HUES48 (cell line): ENCODE data around the gene TRIM41.
"Not testable (repeated sequence)": the region's sequence is repeated elsewhere in the genome, so short reads cannot be mapped to it uniquely, and the experiment has no call there.

ENCODE experiments used
- H3K27ac ChIP-seq: one replicate; pipeline ENCODE4 v1.7.0; 2013; ENCODE audit warnings: low read depth, low read length, inconsistent platforms
- H3K27me3 ChIP-seq: 2 replicates; pipeline ENCODE4 v1.6.1; 2013; ENCODE audit warnings: mild to moderate bottlenecking, low read length; ENCODE audit not compliant: control insufficient read depth, insufficient read depth
- H3K36me3 ChIP-seq: 2 replicates; pipeline ENCODE4 v1.6.1; 2013; ENCODE audit warnings: low read length; ENCODE audit not compliant: control insufficient read depth, insufficient read depth
- H3K4me1 ChIP-seq: 2 replicates; pipeline ENCODE4 v1.6.1; 2013; ENCODE audit warnings: mild to moderate bottlenecking, low read length; ENCODE audit not compliant: control insufficient read depth, insufficient read depth
- H3K4me3 ChIP-seq: 2 replicates; pipeline ENCODE4 v1.5.1; 2013; ENCODE audit warnings: mild to moderate bottlenecking, low read depth, low read length
- H3K9ac ChIP-seq: 2 replicates; pipeline ENCODE4 v1.6.1; 2013; ENCODE audit warnings: mild to moderate bottlenecking, low read depth, low read length, moderate library complexity
- H3K9me3 ChIP-seq: 2 replicates; pipeline ENCODE4 v1.6.1; 2013; ENCODE audit warnings: low read length; ENCODE audit not compliant: control insufficient read depth, insufficient read depth

TRIM41 gene

DNA sequence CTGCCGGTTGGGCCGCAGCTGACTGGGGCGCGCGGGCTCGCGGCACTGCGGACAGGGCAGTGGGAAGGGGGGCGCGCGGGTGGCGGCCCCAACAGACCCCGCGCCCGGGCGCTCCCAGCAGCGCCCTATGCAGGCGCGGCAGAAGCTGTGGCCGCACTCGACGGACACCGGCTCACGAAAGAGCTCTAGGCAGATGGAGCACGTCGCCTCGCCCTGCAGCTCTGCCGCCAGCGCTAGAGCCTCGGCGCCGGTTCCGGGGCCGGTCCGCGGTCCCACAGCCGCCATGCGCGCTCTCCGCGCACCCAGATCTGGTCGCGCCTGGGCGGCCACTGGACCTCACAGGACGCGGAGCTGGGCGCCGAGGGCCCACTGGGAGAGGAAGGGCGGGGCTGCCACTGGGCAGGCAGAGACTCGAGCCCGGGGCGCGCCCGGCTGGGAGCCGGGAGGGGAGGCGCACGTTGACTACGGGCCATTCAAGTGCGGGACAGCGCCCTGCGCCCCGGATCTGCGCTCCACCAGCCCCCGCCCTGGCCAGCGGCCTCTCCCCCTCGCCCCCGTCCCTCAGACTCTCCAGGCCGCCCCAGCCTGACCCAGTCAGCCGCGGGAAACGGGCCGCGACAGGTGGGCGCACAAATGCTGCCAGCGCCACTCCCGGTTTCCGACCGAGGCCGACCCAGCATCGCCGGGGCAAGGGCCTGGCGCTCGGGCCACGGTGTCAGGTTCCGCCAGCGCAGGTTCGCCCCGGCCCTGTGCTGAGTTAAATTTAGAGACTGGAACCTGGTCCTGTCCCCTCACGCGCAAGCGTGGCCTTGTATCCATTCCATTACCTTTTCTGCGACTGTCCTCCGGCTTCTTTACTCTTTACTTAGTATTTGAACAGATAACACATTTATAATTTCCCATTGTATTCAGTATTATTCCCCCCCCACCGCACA, 18.0 kb upstream of the TRIM41 start, which contains the start of gene TRIM7:
TSS of gene TRIM7 (minus strand) at position 371 of the 935 bp plus-strand sequence. CDS start at position 285, 86 bp downstream.
- Histone ChIP-seq H3K9me3 (no peaks in the 10 kb centered on the region), H3K27me3 (peaks cover 61% of the 10 kb centered on the region), H3K4me1 (peaks cover 8% of the 10 kb centered on the region), H3K4me3 (peak within 1 kb of the TSS; percentile 97), H3K36me3 (no peaks in the 10 kb centered on the region), H3K9ac (no peak within 1 kb of the TSS), H3K27ac (no peak within 1 kb of the TSS)

DNA sequence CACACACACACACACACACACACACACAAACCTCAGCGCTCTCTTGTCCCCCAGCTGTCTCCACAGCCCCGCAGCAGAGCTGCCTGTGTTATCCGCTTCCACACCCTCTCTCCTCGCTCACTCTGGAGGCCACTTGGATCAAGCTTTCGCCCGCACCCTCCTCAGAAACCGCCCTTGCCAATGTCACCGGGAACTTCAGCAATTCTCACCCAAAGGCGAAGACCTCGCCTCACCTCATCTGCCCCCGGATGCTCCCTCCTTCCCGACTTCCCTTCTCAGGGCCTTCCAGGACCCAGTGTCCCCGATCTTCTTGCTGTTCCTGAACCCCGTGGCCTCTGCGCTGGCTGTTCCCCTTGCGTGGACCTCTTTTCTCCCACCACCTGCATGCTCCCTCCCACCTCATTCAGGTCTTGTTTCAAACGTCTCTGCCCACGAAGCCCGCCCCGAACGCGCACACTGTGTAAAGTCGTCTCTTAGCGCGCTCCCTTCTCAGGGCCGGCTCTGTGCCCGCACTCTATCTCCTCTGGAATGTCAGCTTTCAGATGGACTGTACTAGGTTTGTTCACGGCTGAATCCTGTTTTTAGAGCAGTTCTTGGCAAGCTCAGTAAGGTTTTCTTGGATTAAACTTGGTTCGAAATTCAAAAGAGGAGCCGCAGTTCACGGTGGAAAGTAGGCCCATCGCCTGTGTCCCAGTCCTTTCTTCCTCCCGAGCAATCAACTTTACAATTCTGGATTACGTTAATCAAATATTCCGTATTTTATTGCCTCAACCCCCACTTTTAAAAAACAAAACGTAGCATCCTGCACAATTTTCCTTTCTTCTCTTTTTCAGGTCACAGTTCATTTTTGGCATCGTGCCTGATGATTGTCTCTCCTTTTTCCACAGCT, 17.1 kb upstream of the TRIM41 start:
- H3K4me3 ChIP-seq: peak overlapping the region; percentile 97
- peaks cover under 1% of the 10 kb centered on the region; the same call in 1 of the 2 replicates for H3K4me1 ChIP-seq
- H3K27ac ChIP-seq: no peak overlapping the region
- no peaks in the 10 kb centered on the region for H3K9me3 ChIP-seq
- H3K36me3 ChIP-seq: no peaks in the 10 kb centered on the region
- H3K9ac ChIP-seq: no peak overlapping the region
- peaks cover 52% of the 10 kb centered on the region for H3K27me3 ChIP-seq

DNA sequence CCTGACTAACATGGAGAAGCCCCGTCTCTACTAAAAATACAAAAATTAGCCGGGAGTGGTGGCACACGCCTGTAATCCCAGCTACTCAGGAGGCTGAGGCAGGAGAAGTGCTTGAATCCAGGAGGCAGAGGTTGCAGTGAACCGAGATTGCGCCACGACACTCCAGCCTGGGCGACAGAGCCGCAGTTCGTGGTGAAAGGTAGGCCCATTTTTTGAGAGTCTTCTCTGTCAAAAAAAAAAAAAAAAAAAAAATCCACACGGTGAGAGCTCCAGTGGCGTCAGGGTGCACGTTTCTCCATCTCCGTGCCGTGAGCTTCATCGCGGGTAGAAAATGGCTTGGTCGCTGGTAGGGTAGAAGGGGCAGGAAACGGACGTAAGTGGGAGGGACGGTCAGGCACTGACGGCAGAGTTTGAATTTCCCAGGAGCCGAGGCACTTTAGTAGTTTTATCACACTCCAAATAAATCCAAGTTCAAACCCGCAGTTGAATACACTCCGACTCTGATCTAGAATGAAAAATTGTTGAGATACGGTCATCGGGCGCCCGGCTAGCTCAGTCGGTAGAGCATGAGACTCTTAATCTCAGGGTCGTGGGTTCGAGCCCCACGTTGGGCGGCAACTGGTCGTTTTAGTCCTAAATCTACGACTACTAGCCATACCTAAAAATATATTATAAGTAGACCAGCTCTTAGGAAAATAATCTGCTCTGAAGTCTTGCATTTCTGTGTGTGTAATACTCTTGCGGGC, 15.7 kb upstream of the TRIM41 start:
- no peaks in the 10 kb centered on the region for H3K36me3 ChIP-seq
- peak overlapping the region; percentile 35 for H3K27ac ChIP-seq
- peak overlapping the region; percentile 43 for H3K9ac ChIP-seq
- H3K9me3 ChIP-seq: no peaks in the 10 kb centered on the region
- H3K4me1 ChIP-seq: no peaks in the 10 kb centered on the region
- peaks cover 40% of the 10 kb centered on the region for H3K27me3 ChIP-seq
- peak overlapping the region; percentile 97 for H3K4me3 ChIP-seq

DNA sequence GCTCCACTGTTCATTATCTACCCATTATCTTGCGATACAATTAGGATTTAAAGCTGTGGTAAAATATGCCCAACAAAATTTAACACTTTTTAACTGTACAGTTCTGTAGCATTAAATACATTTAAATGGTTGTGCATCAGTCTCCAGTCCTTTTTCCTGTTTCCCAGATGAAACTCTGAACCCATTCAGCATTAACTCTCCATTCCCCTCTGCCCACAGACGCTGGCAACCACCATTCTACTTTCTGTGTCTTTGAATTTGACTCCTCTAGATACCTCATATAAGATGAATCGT, 15.2 kb upstream of the TRIM41 start:
- Histone ChIP-seq H3K27me3 (peaks cover 37% of the 10 kb centered on the region), H3K9ac (no peak overlapping the region), H3K4me1 (no peaks in the 10 kb centered on the region), H3K9me3 (no peaks in the 10 kb centered on the region), H3K27ac (no peak overlapping the region), H3K4me3 (no peak overlapping the region), H3K36me3 (no peaks in the 10 kb centered on the region)

DNA sequence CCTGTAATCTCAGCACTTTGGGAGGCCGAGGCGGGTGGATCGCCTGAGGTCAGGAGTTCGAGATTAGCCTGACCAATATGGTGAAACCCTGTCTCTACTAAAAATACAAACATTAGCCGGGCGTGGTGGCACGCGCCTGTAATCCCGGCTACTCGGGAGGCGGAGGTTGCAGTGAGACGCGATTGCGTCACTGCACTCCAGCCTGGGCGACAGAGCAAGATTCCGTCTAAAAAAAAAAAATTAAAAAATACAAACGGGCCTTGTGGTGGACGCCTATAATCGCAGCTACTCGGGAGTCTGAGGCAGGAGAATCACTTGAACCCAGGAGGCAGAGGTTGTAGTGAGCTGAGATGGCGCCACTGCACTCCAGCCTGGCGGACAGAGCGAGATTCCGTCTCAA, 14.1 kb upstream of the TRIM41 start:
- H3K4me1 ChIP-seq, H3K4me3 ChIP-seq, H3K36me3 ChIP-seq, H3K9me3 ChIP-seq, H3K9ac ChIP-seq, H3K27ac ChIP-seq: not testable (repeated sequence)
- H3K27me3 ChIP-seq: peaks cover 26% of the 10 kb centered on the region

DNA sequence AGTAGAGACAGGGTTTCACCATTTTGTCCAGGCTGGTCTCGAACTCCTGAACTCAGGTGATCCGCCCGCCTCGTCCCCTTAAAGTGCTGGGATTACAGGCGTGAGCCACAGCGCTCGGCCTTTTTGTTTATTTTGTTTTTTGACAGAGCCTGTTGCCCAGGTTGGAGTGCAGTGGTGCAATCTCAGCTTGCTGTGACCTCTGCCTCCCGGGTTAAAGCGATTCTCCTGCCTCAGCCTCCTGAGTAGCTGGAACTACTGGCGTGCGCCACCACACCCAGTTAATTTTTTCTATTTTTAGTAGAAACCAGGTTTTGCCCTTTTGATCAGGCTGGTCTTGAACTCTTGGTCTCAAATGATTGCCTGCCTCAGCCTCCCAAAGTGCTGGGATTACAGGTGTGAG, 12.9 kb upstream of the TRIM41 start:
- H3K27me3 ChIP-seq: peaks cover 14% of the 10 kb centered on the region
- H3K4me3 ChIP-seq, H3K9ac ChIP-seq, H3K36me3 ChIP-seq, H3K27ac ChIP-seq, H3K4me1 ChIP-seq, H3K9me3 ChIP-seq: not testable (repeated sequence)

DNA sequence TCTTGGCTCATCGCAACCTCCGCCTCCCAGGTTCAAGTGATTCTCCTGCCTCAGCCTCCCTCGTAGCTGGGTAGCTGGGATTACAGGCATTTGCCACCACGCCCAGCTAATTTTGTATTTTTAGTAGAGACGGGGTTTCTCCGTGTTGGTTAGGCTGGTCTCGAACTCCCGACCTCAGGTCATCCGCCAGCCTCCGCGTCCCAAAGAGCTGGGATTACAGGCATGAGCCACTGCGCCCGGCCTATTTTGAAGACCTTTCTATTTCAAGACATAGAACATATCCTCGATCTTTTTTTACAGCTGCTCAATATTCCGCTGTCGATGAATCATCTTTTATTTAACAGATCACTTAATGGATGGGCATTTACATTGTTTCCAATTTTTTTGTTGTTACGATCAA, 12.4 kb upstream of the TRIM41 start:
- H3K27me3 ChIP-seq, H3K36me3 ChIP-seq, H3K4me1 ChIP-seq, H3K9me3 ChIP-seq, H3K4me3 ChIP-seq, H3K27ac ChIP-seq, H3K9ac ChIP-seq: not testable (repeated sequence)

DNA sequence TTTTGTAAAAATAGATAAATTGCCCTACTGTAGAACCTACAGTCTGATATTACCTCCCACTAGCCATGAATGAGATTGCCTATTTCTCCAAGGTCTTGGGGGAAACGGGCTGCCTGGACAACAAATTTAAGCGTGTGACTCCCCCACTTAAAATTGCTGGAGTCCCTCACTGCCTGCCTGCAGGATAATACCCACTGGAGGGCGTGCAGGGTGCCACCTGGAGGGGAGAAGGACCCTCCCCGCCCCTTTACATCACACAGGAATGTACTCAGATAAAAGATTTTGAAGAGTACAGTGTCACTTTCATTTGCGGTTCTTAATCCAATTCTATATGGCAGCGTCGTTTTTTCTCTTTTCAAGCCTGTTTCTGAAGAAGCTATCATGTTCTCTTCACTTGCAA, 11.9 kb upstream of the TRIM41 start:
- no peak overlapping the region for H3K27ac ChIP-seq
- H3K9ac ChIP-seq: no peak overlapping the region
- H3K36me3 ChIP-seq: no peaks in the 10 kb centered on the region
- no peaks in the 10 kb centered on the region for H3K9me3 ChIP-seq
- H3K4me1 ChIP-seq: no peaks in the 10 kb centered on the region
- peaks cover 7% of the 10 kb centered on the region for H3K27me3 ChIP-seq
- no peak overlapping the region for H3K4me3 ChIP-seq

DNA sequence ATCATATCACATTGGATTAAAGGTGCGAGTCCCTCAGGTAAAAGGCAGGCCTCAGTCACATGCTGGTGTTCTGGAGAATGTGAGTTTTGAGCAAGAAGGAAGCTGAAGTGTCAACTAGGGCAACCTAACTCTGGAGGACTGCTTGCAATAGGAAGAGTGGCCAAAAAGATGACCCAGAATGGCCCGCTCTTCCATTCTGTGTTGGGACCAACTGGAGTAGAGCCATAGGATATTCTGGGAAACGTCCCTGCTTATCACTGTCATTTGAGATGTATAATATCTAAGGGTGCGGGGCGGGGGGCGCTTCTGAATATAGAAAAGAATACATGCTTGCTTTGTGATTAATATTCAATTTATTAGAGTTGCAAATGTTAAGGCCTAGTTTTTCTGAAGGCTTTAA, 11.0 kb upstream of the TRIM41 start:
- no peaks in the 10 kb centered on the region for H3K9me3 ChIP-seq
- H3K36me3 ChIP-seq: no peaks in the 10 kb centered on the region
- no peaks in the 10 kb centered on the region for H3K4me1 ChIP-seq
- H3K9ac ChIP-seq: no peak overlapping the region
- peaks cover 10% of the 10 kb centered on the region for H3K27me3 ChIP-seq
- H3K4me3 ChIP-seq: no peak overlapping the region
- H3K27ac ChIP-seq: no peak overlapping the region

DNA sequence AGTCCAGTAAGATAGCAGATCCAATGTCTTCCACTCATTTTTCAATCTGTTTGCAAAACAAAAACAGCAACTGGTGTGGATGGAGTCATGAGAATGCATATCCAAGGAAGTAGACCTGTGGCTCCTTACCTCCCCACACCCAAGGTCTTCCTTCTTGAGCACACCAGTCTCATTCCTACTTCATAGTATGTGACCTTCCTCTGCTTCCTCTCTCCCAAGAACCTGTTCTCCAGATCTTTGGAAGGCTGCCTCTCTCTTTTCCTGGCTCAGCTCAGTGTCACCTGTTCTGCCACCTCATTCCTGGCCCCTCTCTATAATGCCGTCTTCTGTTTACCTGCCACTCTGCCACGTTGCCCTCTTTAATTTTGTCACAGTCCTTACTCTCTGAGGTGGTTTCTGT, 10.1 kb upstream of the TRIM41 start:
- Histone ChIP-seq H3K27ac (no peak overlapping the region), H3K27me3 (peaks cover 13% of the 10 kb centered on the region), H3K9ac (no peak overlapping the region), H3K9me3 (no peaks in the 10 kb centered on the region), H3K36me3 (no peaks in the 10 kb centered on the region), H3K4me1 (no peaks in the 10 kb centered on the region), H3K4me3 (no peak overlapping the region)
